Endothelial cell of umbilical vein (primary cell): Measurements from ENCODE around the gene RBSN. TPM values are rescaled to one million over a fixed set of nuclear protein-coding genes. Genes with fewer than 3 reads are reported as not detected.

Experiments
- BruUV-seq: library from RNA; stranded (reverse); fragments of 400-500 nt; replicated peaks from 2 replicates; lab custom pipeline; 2021; lab: Mats Ljungman, UMichigan
- CTCF ChIA-PET: fragments of 300-600, 350-600 bp; sonication (Branson Sonifier 250); formaldehyde crosslinking; loops from one replicate; lab custom pipeline; 2021; ENCODE audit warnings: antibody characterized with exemption, inconsistent platforms; lab: Charles Lee
- POLR2A ChIA-PET: fragments of 300-600, 350-600 bp; sonication (Branson Sonifier 250); formaldehyde crosslinking; loops from one replicate; lab custom pipeline; 2021; ENCODE audit warnings: antibody characterized with exemption, inconsistent platforms; lab: Charles Lee
- DNase-seq: peaks from one replicate; pipeline ENCODE4 v3.0.0-alpha.2; 2011; ENCODE audit warnings: low read depth, low spot score
- FAIRE-seq: peaks from 2 replicates; lab custom pipeline; 2011; peaks lifted over from hg19 to GRCh38; lab: Jason Lieb, UNC
- H2AFZ ChIP-seq: 2 replicates; pipeline ENCODE4 v1.6.0; 2012; ENCODE audit warnings: low read depth, low read length, control low read depth, inconsistent platforms
- H3K27ac ChIP-seq: 2 replicates; pipeline ENCODE4 v1.5.1; 2011; ENCODE audit warnings: low read depth, mild to moderate bottlenecking, control low read depth, low read length, moderate library complexity; ENCODE audit not compliant: insufficient read depth
- H3K27me3 ChIP-seq, 2 experiments: 2 replicates each; pipeline versions ENCODE4 v1.6.0 to v1.6.1; 2011; ENCODE audit warnings: low read length in 2 of 2, mixed read lengths in 1 of 2; ENCODE audit not compliant: control insufficient read depth in 2 of 2, insufficient read depth in 2 of 2
- H3K36me3 ChIP-seq, 2 experiments: 2 replicates in 1 of 2; 3 replicates in 1 of 2; pipeline ENCODE4 v1.5.1; 2011; ENCODE audit warnings: low read length in 2 of 2, mild to moderate bottlenecking in 1 of 2, moderate library complexity in 1 of 2; ENCODE audit not compliant: control insufficient read depth in 2 of 2, insufficient read depth in 2 of 2; ENCODE audit errors: extremely low read depth in 1 of 2
- H3K4me1 ChIP-seq: 3 replicates; pipeline ENCODE4 v1.5.1; 2011; ENCODE audit warnings: mild to moderate bottlenecking, low read length; ENCODE audit not compliant: control insufficient read depth, insufficient read depth; ENCODE audit errors: extremely low read depth
- H3K4me2 ChIP-seq: 2 replicates; pipeline ENCODE4 v1.6.1; 2011; ENCODE audit warnings: low read length, control low read depth, mixed read lengths; ENCODE audit not compliant: insufficient read depth
- H3K4me3 ChIP-seq, 3 experiments: fragments of 200-600 bp in 1 of 3; sonication (generic), shearing (Covaris generic) in 1 of 3; replicated peaks in 1 of 3; 2 replicates each; pipeline ENCODE4 v1.5.1; 2011 to 2016; ENCODE audit warnings: control low read depth in 3 of 3, low read length in 3 of 3, mild to moderate bottlenecking in 2 of 3, inconsistent platforms in 1 of 3, low read depth in 1 of 3, moderate library complexity in 1 of 3; ENCODE audit not compliant: insufficient read depth in 1 of 3
- H3K79me2 ChIP-seq: 2 replicates; pipeline ENCODE4 v1.6.0; 2012; ENCODE audit warnings: low read length, inconsistent platforms; ENCODE audit not compliant: control insufficient read depth, insufficient read depth
- H3K9ac ChIP-seq: replicated peaks from 2 replicates; pipeline ENCODE3; 2011; ENCODE audit warnings: low read length, control low read depth; ENCODE audit not compliant: insufficient read depth; ENCODE audit errors: extremely low read depth
- H3K9me1 ChIP-seq: replicated peaks from 3 replicates; pipeline ENCODE4 v1.6.0; 2011; ENCODE audit warnings: mild to moderate bottlenecking, low read length; ENCODE audit not compliant: control insufficient read depth, insufficient read depth; ENCODE audit errors: extremely low read depth
- H3K9me3 ChIP-seq: replicated peaks from 2 replicates; pipeline ENCODE4 v1.5.1; 2012; ENCODE audit warnings: low read length, inconsistent platforms; ENCODE audit not compliant: control insufficient read depth, insufficient read depth
- H4K20me1 ChIP-seq: replicated peaks from 2 replicates; pipeline ENCODE3; 2011; ENCODE audit warnings: mild to moderate bottlenecking, low read length; ENCODE audit not compliant: control insufficient read depth, insufficient read depth; ENCODE audit errors: extremely low read depth
- CTCF ChIP-seq, 2 donors: IDR thresholded peaks; 1 replicate in 1 of 2; 2 replicates in 1 of 2; pipeline ENCODE4 v1.5.1; 2011; ENCODE audit warnings: low read length in 2 of 2, mild to moderate bottlenecking in 2 of 2, moderate library complexity in 2 of 2, control low read depth in 1 of 2, inconsistent platforms in 1 of 2, low read depth in 1 of 2; ENCODE audit not compliant: insufficient read depth in 1 of 2; ENCODE audit errors: extremely low read depth in 1 of 2
- EZH2 ChIP-seq: IDR thresholded peaks from 2 replicates; pipeline ENCODE4 v1.6.1; 2012; ENCODE audit warnings: borderline replicate concordance, low read depth, mild to moderate bottlenecking, moderate library complexity, low read length, inconsistent platforms; ENCODE audit not compliant: severe bottlenecking
- FOS ChIP-seq: IDR thresholded peaks from 2 replicates; pipeline ENCODE4 v1.6.1; 2011; ENCODE audit warnings: mild to moderate bottlenecking, low read length, moderate library complexity, borderline replicate concordance; ENCODE audit not compliant: insufficient read depth
- GATA2 ChIP-seq: IDR thresholded peaks from 2 replicates; pipeline ENCODE4 v1.7.0; 2011; ENCODE audit warnings: low read depth, mild to moderate bottlenecking, moderate library complexity, mixed read lengths, low read length; ENCODE audit not compliant: insufficient read length, insufficient read depth
- JUN ChIP-seq: IDR thresholded peaks from 2 replicates; pipeline ENCODE4 v1.6.1; 2011; ENCODE audit warnings: borderline replicate concordance, low read depth; ENCODE audit not compliant: insufficient read length, insufficient read depth
- MAX ChIP-seq: IDR thresholded peaks from 2 replicates; pipeline ENCODE4 v1.6.1; 2011; ENCODE audit not compliant: insufficient read depth, insufficient read length
- MYC ChIP-seq: IDR thresholded peaks from one replicate; pipeline ENCODE4 v1.6.1; 2011; ENCODE audit warnings: mild to moderate bottlenecking, low read depth, low read length
- POLR2A ChIP-seq: IDR thresholded peaks from 2 replicates; pipeline ENCODE4 v1.6.1; 2012; ENCODE audit warnings: low read depth, mild to moderate bottlenecking, control low read depth, low read length
- POLR2AphosphoS5 ChIP-seq: IDR thresholded peaks from 2 replicates; pipeline ENCODE4 v1.6.1; 2012; ENCODE audit warnings: low read depth, mild to moderate bottlenecking, control low read depth, low read length, moderate library complexity; ENCODE audit not compliant: insufficient read depth
- dilution Hi-C: fragments of 300-500 bp; cut with MboI; formaldehyde crosslinking; loops from one replicate; pipeline ENCODE4 v1.15.0; 2019; ENCODE audit warnings: low sequenced_read_pairs; ENCODE audit not compliant: extremely low pct_ligation_motif_present
- intact Hi-C: fragments of 100-400 bp; cut with micrococcal nuclease; formaldehyde crosslinking; loops from one replicate; pipeline ENCODE4 v1.10.0; 2022
- polyA plus RNA-seq, 4 experiments: library from polyadenylated mRNA; depleted of rRNA in 3 of 4; stranded (reverse) in 3 of 4; unstranded in 1 of 4; fragments of >200 nt; gene quantifications; 2 replicates each; pipeline versions ENCODE4 v1.2.1 to v1.2.3, GENCODE V29; 2011 to 2012; ENCODE audit warnings: missing spikeins in 1 of 4
- total RNA-seq: library from RNA; stranded (reverse); gene quantifications from 2 replicates; pipeline ENCODE4 v1.2.3, GENCODE V29; 2021

The RBSN gene
- total and polyA plus RNA-seq, 2 donors (not counting 3 experiments of a cell fraction or from before 2014, with no cell fraction given), result 6.7 to 23.6 TPM

- H3K4me1 ChIP-seq, result peaks cover 13% of the 10 kb centered on the region
- H3K4me2 ChIP-seq, result peak overlapping the region; percentile 88
- DNase-seq (no peak), FAIRE-seq (no peak)
- H3K27me3 ChIP-seq, result no peaks in the 10 kb centered on the region
- H2AFZ ChIP-seq, result peak overlapping the region; percentile 100
- intact Hi-C loops, result loop anchor here (1.0 kb wide), 2 partner anchors 34 to 151 kb away; partner anchors contain the start of gene MRPS25
- dilution Hi-C loops, result no loop called here
- BruUV-seq, result no TSS peak
- ChIA-PET POLR2A (interaction anchor here (0.6 to 1.6 kb wide), 2 partner anchors 106 to 426 kb away, joined by 3 to 6 read pairs; partner anchors contain the start of gene CAPN7), CTCF (interaction anchor here (0.7 to 1.9 kb wide), 6 partner anchors 9 to 168 kb away, joined by 3 to 18 read pairs (median 5); partner anchors contain the start of gene MRPS25)
- H3K36me3 ChIP-seq, result peaks cover 4 to 8% of the 10 kb centered on the region in 2 experiments
- peak overlapping the region; percentile 77 for H3K9ac ChIP-seq
- H3K27ac ChIP-seq, result peak overlapping the region; percentile 45
- no peaks in the 10 kb centered on the region for H4K20me1 ChIP-seq
- peak overlapping the region; percentile 87 to 98 (median 89) for H3K4me3 ChIP-seq
- H3K9me1 ChIP-seq, result no peaks in the 10 kb centered on the region
- TF ChIP-seq CTCF (IDR thresholded peaks at IDR 0.05; ENCODE audit: extremely low read depth in 1 of 2, insufficient read depth in 1 of 2, low read depth in 1 of 2, low read length in 2 of 2) (no peak), GATA2 (no peak), POLR2AphosphoS5 (no peak), FOS (no peak), POLR2A (no peak), MYC (no peak), EZH2 (no peak), JUN (no peak), MAX (no peak)
- H3K9me3 ChIP-seq, result no peaks in the 10 kb centered on the region
- H3K79me2 ChIP-seq, result peaks cover 14% of the 10 kb centered on the region
Measured at GRCh38 chr3:15099364-15100098, 583 bp upstream of the RBSN start.
